Liver (tissue), 9 donors: ENCODE measurements around the gene MRPL19. TPM values are rescaled to one million over a fixed set of nuclear protein-coding genes. Genes with fewer than 3 reads are reported as not detected.

Experiments used
- DNase-seq: peaks from one replicate; pipeline ENCODE4 v3.0.0-alpha.2; 2017; ENCODE audit warnings: low spot score
- H3K27ac ChIP-seq, 2 donors: one replicate each; pipeline ENCODE4 v1.7.0; 2013; ENCODE audit warnings: inconsistent platforms in 2 of 2, low read length in 2 of 2, control low read depth in 1 of 2, low read depth in 1 of 2, mild to moderate bottlenecking in 1 of 2
- H3K27me3 ChIP-seq, 4 donors: one replicate each; pipeline versions ENCODE4 v1.6.1 to v1.7.0; 2013; ENCODE audit warnings: low read length in 3 of 4, inconsistent platforms in 1 of 4, mild to moderate bottlenecking in 1 of 4, moderate library complexity in 1 of 4; ENCODE audit not compliant: control insufficient read depth in 4 of 4, insufficient read depth in 4 of 4
- H3K36me3 ChIP-seq, 4 donors: one replicate each; pipeline versions ENCODE4 v1.6.1 to v1.7.0; 2013; ENCODE audit warnings: low read length in 3 of 4, mild to moderate bottlenecking in 3 of 4, low read depth in 1 of 4, moderate library complexity in 1 of 4; ENCODE audit not compliant: control insufficient read depth in 4 of 4, insufficient read depth in 3 of 4
- H3K4me1 ChIP-seq, 4 donors: one replicate each; pipeline versions ENCODE4 v1.6.1 to v1.7.0; 2013; ENCODE audit warnings: low read length in 3 of 4, mild to moderate bottlenecking in 3 of 4, moderate library complexity in 1 of 4; ENCODE audit not compliant: control insufficient read depth in 4 of 4, insufficient read depth in 4 of 4
- H3K4me3 ChIP-seq, 3 donors: one replicate each; pipeline versions ENCODE4 v1.6.1 to v1.7.0; 2013; ENCODE audit warnings: low read length in 3 of 3, control low read depth in 1 of 3, low read depth in 1 of 3, mild to moderate bottlenecking in 1 of 3
- H3K9ac ChIP-seq, 2 donors: one replicate each; pipeline ENCODE4 v1.7.0; 2013; ENCODE audit warnings: low read length in 2 of 2, mild to moderate bottlenecking in 2 of 2, moderate library complexity in 2 of 2, control low read depth in 1 of 2, low read depth in 1 of 2
- H3K9me3 ChIP-seq, 4 donors: one replicate each; pipeline versions ENCODE4 v1.6.1 to v1.7.0; 2013; ENCODE audit warnings: low read length in 3 of 4; ENCODE audit not compliant: control insufficient read depth in 4 of 4
- FOXA1 ChIP-seq: IDR thresholded peaks from 2 replicates; pipeline ENCODE4 v1.6.1; 2016; ENCODE audit warnings: antibody characterized with exemption
- FOXA2 ChIP-seq: IDR thresholded peaks from 2 replicates; pipeline ENCODE4 v1.6.1; 2016; ENCODE audit warnings: antibody characterized with exemption
- GABPA ChIP-seq, 2 donors: IDR thresholded peaks in 1 of 2; conservative IDR thresholded peaks in 1 of 2; 2 replicates each; pipeline ENCODE4 v1.6.1; 2016; ENCODE audit warnings: antibody characterized with exemption in 2 of 2, mild to moderate bottlenecking in 1 of 2, moderate library complexity in 1 of 2
- HNF4A ChIP-seq, 2 donors: conservative IDR thresholded peaks; 2 replicates each; pipeline ENCODE4 v1.6.1; 2016; ENCODE audit warnings: antibody characterized with exemption in 2 of 2, mild to moderate bottlenecking in 2 of 2
- HNF4G ChIP-seq: IDR thresholded peaks from 2 replicates; pipeline ENCODE4 v1.6.1; 2016; ENCODE audit warnings: antibody characterized with exemption
- JUND ChIP-seq, 2 donors: IDR thresholded peaks; 2 replicates each; pipeline ENCODE4 v1.6.1; 2016; ENCODE audit warnings: antibody characterized with exemption in 2 of 2
- MAX ChIP-seq: IDR thresholded peaks from 2 replicates; pipeline ENCODE4 v1.6.1; 2016; ENCODE audit warnings: antibody characterized with exemption
- NR2F2 ChIP-seq: IDR thresholded peaks from 2 replicates; pipeline ENCODE4 v1.6.1; 2016; ENCODE audit warnings: antibody characterized with exemption
- RAD21 ChIP-seq, 2 donors: IDR thresholded peaks; 2 replicates each; pipeline ENCODE4 v1.6.1; 2016; ENCODE audit warnings: antibody characterized with exemption in 2 of 2, mild to moderate bottlenecking in 2 of 2
- RXRA ChIP-seq, 2 donors: IDR thresholded peaks; 2 replicates each; pipeline ENCODE4 v1.6.1; 2017 to 2018; ENCODE audit warnings: antibody characterized with exemption in 2 of 2, mild to moderate bottlenecking in 1 of 2
- TAF1 ChIP-seq: conservative IDR thresholded peaks from 2 replicates; pipeline ENCODE4 v1.6.1; 2016; ENCODE audit warnings: antibody characterized with exemption, mild to moderate bottlenecking
- YY1 ChIP-seq: IDR thresholded peaks from 2 replicates; pipeline ENCODE4 v1.6.1; 2016; ENCODE audit warnings: antibody characterized with exemption, mild to moderate bottlenecking
- WGBS: extraction: QIAGEN DNeasy Blood & Tissue Kit; methylation state at CpG from one replicate; pipeline ENCODE4 v1.1.7; 2013; 5-methylcytosine and 5-hydroxymethylcytosine counted together
- polyA plus RNA-seq, 2 donors: library from polyadenylated mRNA; stranded (reverse) in 1 of 2; unstranded in 1 of 2; fragments of 200-250 nt in 1 of 2; fragments of >200 nt in 1 of 2; fragmentation: Nextera tagmentation in 1 of 2; extraction: Ambion mirVana in 1 of 2; gene quantifications; one replicate each; pipeline versions ENCODE4 v1.2.1 to v1.2.3, GENCODE V29; 2013 to 2015
- total RNA-seq, 2 donors: library from RNA; depleted of rRNA; stranded (reverse); fragments of >200 nt; gene quantifications; one replicate each; pipeline ENCODE4 v1.2.3, GENCODE V29; 2014
- TF ChIP-seq, protein P1 (sequence below): IDR thresholded peaks from 2 replicates; pipeline ENCODE4 v1.6.1; 2016; ENCODE audit warnings: antibody characterized with exemption, mild to moderate bottlenecking
- TF ChIP-seq, protein P2 (sequence below): fragments of 150-350 bp; IDR thresholded peaks from 2 replicates; pipeline ENCODE4 v1.5.1; 2017; ENCODE audit warnings: improper control_type of control experiment, low read depth, low read length; ENCODE audit not compliant: missing input control
- donor health status: healthy.
- donor health status: healthy.
- donor health status: healthy.
- donor health status: healthy.
- donor health status: healthy.

The MRPL19 gene
- total and polyA plus RNA-seq, 4 donors, result 34.8 to 58.5 (median 42.6) TPM

- H3K9ac ChIP-seq, result no peak overlapping the region
- no peaks in the 10 kb centered on the region for H3K4me1 ChIP-seq
- no peak for DNase-seq
- 92% methylated on average over 4 of the region's 4 CpGs for WGBS
- H3K27ac ChIP-seq, result no peak overlapping the region
- no peaks in the 10 kb centered on the region for H3K36me3 ChIP-seq
- no peaks in the 10 kb centered on the region for H3K27me3 ChIP-seq
- TF ChIP-seq, protein P1, sequence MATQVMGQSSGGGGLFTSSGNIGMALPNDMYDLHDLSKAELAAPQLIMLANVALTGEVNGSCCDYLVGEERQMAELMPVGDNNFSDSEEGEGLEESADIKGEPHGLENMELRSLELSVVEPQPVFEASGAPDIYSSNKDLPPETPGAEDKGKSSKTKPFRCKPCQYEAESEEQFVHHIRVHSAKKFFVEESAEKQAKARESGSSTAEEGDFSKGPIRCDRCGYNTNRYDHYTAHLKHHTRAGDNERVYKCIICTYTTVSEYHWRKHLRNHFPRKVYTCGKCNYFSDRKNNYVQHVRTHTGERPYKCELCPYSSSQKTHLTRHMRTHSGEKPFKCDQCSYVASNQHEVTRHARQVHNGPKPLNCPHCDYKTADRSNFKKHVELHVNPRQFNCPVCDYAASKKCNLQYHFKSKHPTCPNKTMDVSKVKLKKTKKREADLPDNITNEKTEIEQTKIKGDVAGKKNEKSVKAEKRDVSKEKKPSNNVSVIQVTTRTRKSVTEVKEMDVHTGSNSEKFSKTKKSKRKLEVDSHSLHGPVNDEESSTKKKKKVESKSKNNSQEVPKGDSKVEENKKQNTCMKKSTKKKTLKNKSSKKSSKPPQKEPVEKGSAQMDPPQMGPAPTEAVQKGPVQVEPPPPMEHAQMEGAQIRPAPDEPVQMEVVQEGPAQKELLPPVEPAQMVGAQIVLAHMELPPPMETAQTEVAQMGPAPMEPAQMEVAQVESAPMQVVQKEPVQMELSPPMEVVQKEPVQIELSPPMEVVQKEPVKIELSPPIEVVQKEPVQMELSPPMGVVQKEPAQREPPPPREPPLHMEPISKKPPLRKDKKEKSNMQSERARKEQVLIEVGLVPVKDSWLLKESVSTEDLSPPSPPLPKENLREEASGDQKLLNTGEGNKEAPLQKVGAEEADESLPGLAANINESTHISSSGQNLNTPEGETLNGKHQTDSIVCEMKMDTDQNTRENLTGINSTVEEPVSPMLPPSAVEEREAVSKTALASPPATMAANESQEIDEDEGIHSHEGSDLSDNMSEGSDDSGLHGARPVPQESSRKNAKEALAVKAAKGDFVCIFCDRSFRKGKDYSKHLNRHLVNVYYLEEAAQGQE, result no peak
- no peak for TF ChIP-seq RXRA (IDR thresholded peaks at IDR 0.05)
- TF ChIP-seq MAX, result no peak
- TF ChIP-seq FOXA1, result no peak
- no peaks in the 10 kb centered on the region for H3K9me3 ChIP-seq
- H3K4me3 ChIP-seq, result no peak overlapping the region
Observed at GRCh38 chr2:75596784-75597183, 49.8 kb upstream of the MRPL19 start.

GRCh38 chr2:75597949-75598348, 48.6 kb upstream of the MRPL19 start:
- DNase-seq, result no peak
- H3K4me3 ChIP-seq, result no peak overlapping the region
- no peaks in the 10 kb centered on the region for H3K27me3 ChIP-seq
- TF ChIP-seq JUND (IDR thresholded peaks at IDR 0.05), result no peak
- no peak for TF ChIP-seq MAX
- no peak for TF ChIP-seq TAF1
- TF ChIP-seq, protein P2, sequence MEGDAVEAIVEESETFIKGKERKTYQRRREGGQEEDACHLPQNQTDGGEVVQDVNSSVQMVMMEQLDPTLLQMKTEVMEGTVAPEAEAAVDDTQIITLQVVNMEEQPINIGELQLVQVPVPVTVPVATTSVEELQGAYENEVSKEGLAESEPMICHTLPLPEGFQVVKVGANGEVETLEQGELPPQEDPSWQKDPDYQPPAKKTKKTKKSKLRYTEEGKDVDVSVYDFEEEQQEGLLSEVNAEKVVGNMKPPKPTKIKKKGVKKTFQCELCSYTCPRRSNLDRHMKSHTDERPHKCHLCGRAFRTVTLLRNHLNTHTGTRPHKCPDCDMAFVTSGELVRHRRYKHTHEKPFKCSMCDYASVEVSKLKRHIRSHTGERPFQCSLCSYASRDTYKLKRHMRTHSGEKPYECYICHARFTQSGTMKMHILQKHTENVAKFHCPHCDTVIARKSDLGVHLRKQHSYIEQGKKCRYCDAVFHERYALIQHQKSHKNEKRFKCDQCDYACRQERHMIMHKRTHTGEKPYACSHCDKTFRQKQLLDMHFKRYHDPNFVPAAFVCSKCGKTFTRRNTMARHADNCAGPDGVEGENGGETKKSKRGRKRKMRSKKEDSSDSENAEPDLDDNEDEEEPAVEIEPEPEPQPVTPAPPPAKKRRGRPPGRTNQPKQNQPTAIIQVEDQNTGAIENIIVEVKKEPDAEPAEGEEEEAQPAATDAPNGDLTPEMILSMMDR, result no peak
- no peak for TF ChIP-seq YY1
- no peak for TF ChIP-seq FOXA2
- no peak for TF ChIP-seq HNF4A (conservative IDR thresholded peaks at IDR 0.05)
- TF ChIP-seq RAD21 (IDR thresholded peaks at IDR 0.05), result no peak
- no peak for TF ChIP-seq NR2F2
- TF ChIP-seq HNF4G, result no peak
- no peak for TF ChIP-seq GABPA (IDR thresholded peaks at IDR 0.05 in 1 of 2, conservative IDR thresholded peaks at IDR 0.05 in 1 of 2)
- no peak for TF ChIP-seq RXRA (IDR thresholded peaks at IDR 0.05)
- 93% methylated on average over 20 of the region's 20 CpGs for WGBS
- no peak overlapping the region for H3K27ac ChIP-seq
- no peaks in the 10 kb centered on the region for H3K9me3 ChIP-seq
- H3K36me3 ChIP-seq, result no peaks in the 10 kb centered on the region
- no peaks in the 10 kb centered on the region for H3K4me1 ChIP-seq
- no peak overlapping the region for H3K9ac ChIP-seq
